DMS 273 (cell line): ENCODE measurements around the gene MILR1.
"Not testable (repeated sequence)": the region's sequence is repeated elsewhere in the genome, so short reads cannot be mapped to it uniquely, and the experiment has no call there.

ENCODE experiments used
- DNase-seq: peaks from one replicate; lab custom pipeline; 2025; ENCODE audit not compliant: unreplicated experiment; lab: John Stamatoyannopoulos, UW

The MILR1 gene

GRCh38 chr17:64470625-64471024, 21.7 kb downstream of the MILR1 start:
- DNase-seq = no peak

GRCh38 chr17:64471440-64471839, 22.5 kb downstream of the MILR1 start:
- DNase-seq = no peak

- no peak for DNase-seq
Observed at GRCh38 chr17:64472564-64472963, 23.6 kb downstream of the MILR1 start.

GRCh38 chr17:64477849-64478248, 28.9 kb downstream of the MILR1 start:
- DNase-seq = no peak

GRCh38 chr17:64480951-64481350, 32.0 kb downstream of the MILR1 start:
- DNase-seq = no peak

GRCh38 chr17:64484380-64484779, 35.5 kb downstream of the MILR1 start:
- no peak for DNase-seq

GRCh38 chr17:64488301-64488700, 39.4 kb downstream of the MILR1 start:
- DNase-seq = no peak

- DNase-seq = peak; percentile 36
Observed at GRCh38 chr17:64491034-64491860, 42.3 kb downstream of the MILR1 start.

- no peak for DNase-seq
Observed at GRCh38 chr17:64491994-64492393, 43.1 kb downstream of the MILR1 start.

- DNase-seq = peak; percentile 52
Observed at GRCh38 chr17:64492481-64493109, 43.7 kb downstream of the MILR1 start.

GRCh38 chr17:64494121-64494520, 45.2 kb downstream of the MILR1 start:
- DNase-seq = no peak

GRCh38 chr17:64495300-64495699, 46.4 kb downstream of the MILR1 start:
- not testable (repeated sequence) for DNase-seq

GRCh38 chr17:64496348-64496785, 47.5 kb downstream of the MILR1 start:
- no peak for DNase-seq

- DNase-seq = peak; percentile 98
Observed at GRCh38 chr17:64496786-64497564, 48.1 kb downstream of the MILR1 start, which contains the start of gene POLG2. Gene POLG2, minus strand, starts transcription at chr17:64497054. Its CDS starts 86 bp downstream, at chr17:64496968.

- DNase-seq = no peak
Observed at GRCh38 chr17:64497565-64498035, 48.7 kb downstream of the MILR1 start.

GRCh38 chr17:64498308-64499203, 49.6 kb downstream of the MILR1 start:
- peak; percentile 57 for DNase-seq

GRCh38 chr17:64499805-64500486, 51.0 kb downstream of the MILR1 start:
- DNase-seq = peak; percentile 37

GRCh38 chr17:64500487-64500859, 51.6 kb downstream of the MILR1 start:
- DNase-seq = no peak

GRCh38 chr17:64500862-64501765, 52.2 kb downstream of the MILR1 start:
- peak; percentile 43 for DNase-seq
